Sigmoid colon (tissue), 4 donors: ENCODE measurements around the gene B4GALT2.

Source experiments
- CTCF ChIP-seq, 4 experiments: fragments of 450-650 bp in 3 of 4; fragments of 200-600 bp in 1 of 4; IDR thresholded peaks; one replicate each; pipeline ENCODE4 v1.5.1; 2016 to 2019; ENCODE audit warnings: antibody characterized with exemption in 4 of 4, mild to moderate bottlenecking in 3 of 4, moderate library complexity in 2 of 4
- POLR2A ChIP-seq, 2 donors: fragments of 450-650 bp; IDR thresholded peaks; one replicate each; pipeline ENCODE4 v1.6.1; 2016; ENCODE audit warnings: antibody characterized with exemption in 2 of 2, mild to moderate bottlenecking in 2 of 2, moderate library complexity in 2 of 2
- POLR2AphosphoS5 ChIP-seq, 4 donors: sonication (generic); formaldehyde crosslinking; IDR thresholded peaks; one replicate each; pipeline ENCODE4 v1.6.1; 2017; ENCODE audit warnings: antibody characterized with exemption in 4 of 4

GRCh38 chr1:43979528-43980254, 681 bp downstream of the B4GALT2 start:
- no peak for TF ChIP-seq CTCF (IDR thresholded peaks at IDR 0.05)
- TF ChIP-seq POLR2A (IDR thresholded peaks at IDR 0.05), result no peak
- TF ChIP-seq POLR2AphosphoS5 (IDR thresholded peaks at IDR 0.05), result no peak
